AG09309 (cell line): Measurements from ENCODE around the gene DHX34.
"Not testable (repeated sequence)": the region's sequence is repeated elsewhere in the genome, so short reads cannot be mapped to it uniquely, and the experiment has no call there.

Experiments
- DNase-seq: peaks from one replicate; pipeline ENCODE4 v3.0.0-alpha.2; 2010; ENCODE audit warnings: low read depth
- H3K4me3 ChIP-seq: 2 replicates; pipeline ENCODE4 v1.5.1; 2011; ENCODE audit warnings: mild to moderate bottlenecking, low read depth, low read length, moderate library complexity; ENCODE audit not compliant: control insufficient read depth
- CTCF ChIP-seq: IDR thresholded peaks from 2 replicates; pipeline ENCODE4 v1.5.1; 2011; ENCODE audit warnings: mild to moderate bottlenecking, low read depth, low read length, inconsistent platforms; ENCODE audit not compliant: insufficient read depth, control insufficient read depth; ENCODE audit errors: missing control alignments

Gene DHX34

GRCh38 chr19:47341734-47342133, 7.4 kb upstream of the DHX34 start:
- H3K4me3 ChIP-seq: no peak overlapping the region
- no peak for DNase-seq
- TF ChIP-seq CTCF: no peak

- no peak for TF ChIP-seq CTCF
Measured at GRCh38 chr19:47343194-47343802, 5.8 kb upstream of the DHX34 start.

GRCh38 chr19:47344425-47344824, 4.7 kb upstream of the DHX34 start:
- TF ChIP-seq CTCF: no peak
- DNase-seq: no peak
- H3K4me3 ChIP-seq: no peak overlapping the region

More at GRCh38 chr19:47343194-47343802, 5.8 kb upstream of the DHX34 start:
- no peak overlapping the region for H3K4me3 ChIP-seq
- DNase-seq: no peak

DNA sequence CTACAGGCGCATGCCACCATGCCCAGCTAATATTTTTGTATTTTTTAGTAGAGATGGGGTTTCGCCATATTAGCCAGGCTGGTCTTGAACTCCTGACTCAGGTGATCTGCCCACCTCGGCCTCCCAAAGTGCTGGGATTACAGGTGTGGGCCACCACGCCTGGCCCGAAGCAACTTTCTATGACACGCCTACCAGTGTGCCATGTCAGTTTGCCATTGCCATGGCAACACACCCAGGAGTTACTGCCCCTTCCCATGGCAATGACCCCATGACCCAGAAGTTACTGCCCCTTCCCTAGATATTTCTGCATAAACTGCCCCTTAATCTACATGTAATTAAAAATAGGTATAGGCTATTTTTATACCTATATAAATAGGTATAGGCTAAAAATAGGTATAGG, 3.1 kb upstream of the DHX34 start:
- not testable (repeated sequence) for DNase-seq, H3K4me3 ChIP-seq

GRCh38 chr19:47350630-47351029, 1.5 kb downstream of the DHX34 start:
- no peak for DNase-seq

DNA sequence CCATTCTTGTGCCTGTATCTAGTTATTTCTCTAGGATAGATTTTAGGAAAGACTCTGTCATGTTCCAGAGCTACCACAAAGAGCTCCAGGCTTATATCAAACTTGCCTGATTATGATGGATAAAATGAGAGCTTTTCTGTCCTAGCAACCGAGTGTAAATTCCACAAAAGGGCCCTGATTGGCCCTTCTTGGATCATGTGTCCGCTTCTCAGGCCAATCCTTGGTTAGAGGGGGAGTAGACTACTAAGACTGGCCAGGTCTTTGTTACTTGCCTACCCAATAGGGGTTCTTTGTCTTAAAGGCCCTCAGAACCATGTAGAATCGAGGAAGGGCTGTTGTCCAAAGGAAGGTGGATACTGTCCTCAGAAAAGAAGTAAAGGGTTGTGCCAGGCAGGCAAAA, 2.4 kb downstream of the DHX34 start:
- no peak for DNase-seq
- H3K4me3 ChIP-seq: no peak overlapping the region

More at GRCh38 chr19:47350630-47351029, 1.5 kb downstream of the DHX34 start:
- no peak for TF ChIP-seq CTCF
- no peak overlapping the region for H3K4me3 ChIP-seq

DNA sequence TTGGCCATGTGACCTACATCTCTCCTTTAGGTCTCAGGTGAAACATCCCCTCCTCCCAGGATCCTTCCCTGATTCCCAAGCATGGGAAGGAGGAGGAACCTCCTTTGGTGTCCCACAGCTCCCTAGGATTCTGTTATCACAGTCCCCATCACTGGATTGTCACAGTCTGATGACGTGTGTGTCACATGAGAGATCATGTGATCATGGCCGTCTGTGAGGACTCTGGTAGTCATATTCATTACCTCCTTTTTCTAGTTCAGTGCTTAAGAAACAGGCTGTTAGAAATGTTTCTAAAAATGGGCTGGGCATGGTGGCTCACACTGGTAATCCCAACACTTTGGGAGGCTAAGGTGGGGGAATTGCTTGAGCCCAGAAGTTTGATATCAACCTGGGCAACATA, 3.0 kb downstream of the DHX34 start:
- TF ChIP-seq CTCF: no peak
- H3K4me3 ChIP-seq: no peak overlapping the region
- no peak for DNase-seq

More for the DNA sequence above, 2.4 kb downstream of the DHX34 start:
- no peak for TF ChIP-seq CTCF
